AG20443 (cell line): ENCODE measurements around the gene SPG7.
"Not testable (repeated sequence)": the region's sequence is repeated elsewhere in the genome, so short reads cannot be mapped to it uniquely, and the experiment has no call there.

Experiments
- DNase-seq: peaks from one replicate; pipeline ENCODE4 v3.0.0; 2012; ENCODE audit warnings: low spot score, mixed read lengths

Gene SPG7

DNA sequence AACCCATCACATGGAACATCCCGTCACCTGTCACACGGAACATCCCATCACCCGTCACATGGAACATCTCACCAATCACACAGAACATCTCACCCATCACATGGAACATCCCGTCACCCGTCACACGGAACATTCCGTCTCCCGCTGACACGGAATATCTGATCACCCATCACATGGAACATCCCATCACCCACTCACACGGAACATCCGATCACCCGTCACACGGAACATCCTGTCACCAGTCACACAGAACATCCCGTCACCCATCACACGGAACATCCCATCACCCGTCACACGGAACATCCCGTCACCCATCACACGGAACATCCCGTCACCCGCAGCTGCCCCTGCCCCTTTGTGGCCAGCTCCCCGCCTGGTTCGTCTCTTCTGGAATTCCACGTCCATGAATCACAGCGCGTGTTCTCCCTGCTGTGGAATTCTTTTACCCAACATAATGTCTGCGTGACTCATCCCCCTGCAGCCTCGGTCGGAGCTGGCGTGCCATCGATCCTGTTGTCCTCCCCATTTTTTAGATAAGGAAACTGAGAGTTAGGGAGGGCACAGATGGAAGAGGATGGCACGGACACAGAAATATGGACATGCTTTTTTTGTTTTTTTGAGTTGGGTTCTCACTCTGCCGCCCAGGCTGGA is 73.0 kb downstream of the SPG7 start:
- DNase-seq: peak; percentile 96

DNA sequence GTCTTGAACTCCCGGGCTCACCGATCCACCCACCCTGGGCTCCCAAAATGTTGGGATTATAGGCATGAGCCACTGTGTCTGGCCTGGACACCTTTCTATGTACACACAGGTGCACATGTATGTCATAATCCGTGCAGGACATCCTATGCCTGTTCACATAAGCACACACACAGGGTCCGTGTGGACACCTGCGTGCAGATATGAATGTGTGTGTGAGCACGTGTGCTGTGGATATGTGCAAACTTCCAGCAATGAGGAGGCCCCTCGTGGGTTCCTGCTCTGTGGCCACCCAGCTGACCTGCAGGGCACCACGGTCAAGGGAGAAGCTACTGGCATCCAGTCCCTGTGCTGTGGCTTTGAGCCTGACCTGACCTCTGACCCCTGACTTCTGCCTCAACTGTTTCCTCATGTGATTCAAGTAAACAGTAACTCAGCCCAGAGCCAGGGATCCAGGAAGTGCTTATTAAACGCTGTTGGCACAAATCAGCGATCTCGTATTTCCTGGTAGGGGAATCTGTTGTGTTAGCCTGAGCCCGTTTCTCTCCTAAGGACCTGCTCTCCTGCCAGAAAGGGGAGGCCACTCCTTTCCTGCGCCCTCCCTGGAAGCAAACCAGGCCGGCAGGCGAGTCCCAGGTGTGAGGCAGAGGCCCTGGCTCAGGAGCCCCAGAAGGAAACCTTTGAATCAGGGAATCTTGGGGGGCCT is 73.8 kb downstream of the SPG7 start:
- peak; percentile 55 for DNase-seq

DNA sequence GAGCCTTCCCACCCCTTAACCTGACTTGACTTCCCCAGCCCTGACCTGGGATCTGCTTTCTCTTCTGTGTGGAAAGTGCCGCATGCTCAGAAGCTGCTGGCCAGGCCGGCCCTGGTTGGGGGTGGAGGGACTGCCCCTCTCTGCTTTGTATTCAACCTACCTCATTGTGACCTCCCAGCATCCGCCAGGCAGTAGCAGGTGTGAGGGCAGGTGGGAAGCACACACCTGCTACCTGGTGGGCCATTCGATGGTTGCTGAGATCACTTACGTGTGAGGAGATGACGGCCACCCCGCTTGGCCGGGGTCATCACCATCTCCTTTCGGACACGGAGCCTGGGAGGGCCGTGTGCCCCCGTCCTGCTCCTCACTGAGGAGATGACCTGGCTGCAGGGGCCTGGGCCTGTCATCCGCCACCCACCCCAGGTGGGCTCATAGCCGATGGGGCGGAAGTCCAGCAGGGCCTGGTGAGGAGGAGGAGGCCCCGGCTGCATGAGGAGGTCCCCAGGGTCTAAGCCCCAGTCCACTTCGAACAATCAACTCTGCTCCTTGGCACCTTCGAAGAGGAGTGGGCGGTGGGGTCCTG is 74.5 kb downstream of the SPG7 start:
- DNase-seq: no peak

DNA sequence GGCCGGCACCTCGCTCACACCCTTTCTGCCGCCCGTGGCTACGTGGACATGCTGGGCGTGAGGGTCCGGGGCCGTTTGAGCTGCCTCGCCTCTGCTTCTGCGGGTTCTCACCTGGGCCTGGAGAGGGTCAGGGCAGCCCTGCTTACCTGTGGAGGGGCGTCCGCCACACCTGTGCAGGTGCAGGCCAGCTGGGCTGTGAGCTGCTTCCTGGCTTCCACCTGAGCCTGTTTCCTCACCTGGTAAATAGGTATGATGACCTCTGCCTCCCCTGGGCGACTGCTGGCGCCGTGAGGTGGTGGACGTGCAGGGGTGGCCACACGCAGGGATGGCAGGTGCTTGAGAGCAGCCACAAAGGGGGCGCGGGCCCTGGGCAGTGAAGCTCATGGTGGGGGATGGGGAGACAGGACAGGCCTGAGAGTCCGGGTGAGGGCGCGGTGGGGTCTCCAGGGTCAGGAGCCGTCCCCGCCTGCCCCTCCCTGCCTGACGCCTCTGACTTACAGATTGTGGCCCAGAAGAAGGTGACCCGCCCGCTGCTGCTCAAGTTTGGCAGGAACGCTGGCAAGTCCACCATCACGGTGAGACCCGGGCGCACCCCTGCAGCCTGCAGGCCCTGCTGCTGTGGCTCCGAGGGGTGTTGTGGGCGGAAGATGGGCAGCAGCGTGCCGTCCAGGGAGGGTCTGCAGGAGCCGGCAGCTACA is 75.1 kb downstream of the SPG7 start:
- no peak for DNase-seq

DNA sequence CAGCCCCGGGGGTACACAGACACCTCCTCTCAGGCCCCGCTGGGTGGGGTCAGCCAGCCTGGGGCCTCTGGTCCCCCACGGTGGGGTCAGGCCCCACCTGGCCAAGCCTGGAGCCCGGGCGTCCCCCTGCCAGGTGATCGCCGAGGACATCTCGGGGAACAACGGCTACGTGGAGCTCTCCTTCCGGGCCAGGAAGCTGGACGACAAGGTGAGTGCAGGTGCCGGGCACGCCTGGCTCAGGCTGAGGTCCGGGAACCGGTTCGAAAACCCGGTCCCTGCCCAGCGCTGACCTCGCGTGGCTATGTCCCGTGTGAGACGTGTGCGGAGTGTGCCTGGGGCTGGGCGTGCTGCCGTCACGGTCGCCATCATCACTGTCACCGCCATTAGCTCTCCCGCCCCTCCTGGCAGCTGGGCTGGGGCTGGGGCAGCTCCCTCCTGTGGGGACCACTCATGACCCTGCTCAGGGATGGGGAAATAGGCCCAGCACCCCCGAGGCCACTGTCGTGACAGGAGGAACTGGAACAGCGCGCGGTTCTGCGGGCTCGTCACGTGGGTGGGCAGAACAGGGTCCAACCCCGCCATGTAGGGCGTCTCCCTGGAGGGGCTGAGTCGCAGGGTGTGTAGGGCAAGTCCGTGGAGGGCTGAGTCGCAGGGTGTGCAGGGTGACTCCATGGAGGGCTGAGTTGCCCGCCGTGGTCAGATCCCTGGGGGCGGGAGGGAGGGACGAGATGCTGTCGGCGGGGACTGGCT is 75.9 kb downstream of the SPG7 start:
- no peak for DNase-seq

DNA sequence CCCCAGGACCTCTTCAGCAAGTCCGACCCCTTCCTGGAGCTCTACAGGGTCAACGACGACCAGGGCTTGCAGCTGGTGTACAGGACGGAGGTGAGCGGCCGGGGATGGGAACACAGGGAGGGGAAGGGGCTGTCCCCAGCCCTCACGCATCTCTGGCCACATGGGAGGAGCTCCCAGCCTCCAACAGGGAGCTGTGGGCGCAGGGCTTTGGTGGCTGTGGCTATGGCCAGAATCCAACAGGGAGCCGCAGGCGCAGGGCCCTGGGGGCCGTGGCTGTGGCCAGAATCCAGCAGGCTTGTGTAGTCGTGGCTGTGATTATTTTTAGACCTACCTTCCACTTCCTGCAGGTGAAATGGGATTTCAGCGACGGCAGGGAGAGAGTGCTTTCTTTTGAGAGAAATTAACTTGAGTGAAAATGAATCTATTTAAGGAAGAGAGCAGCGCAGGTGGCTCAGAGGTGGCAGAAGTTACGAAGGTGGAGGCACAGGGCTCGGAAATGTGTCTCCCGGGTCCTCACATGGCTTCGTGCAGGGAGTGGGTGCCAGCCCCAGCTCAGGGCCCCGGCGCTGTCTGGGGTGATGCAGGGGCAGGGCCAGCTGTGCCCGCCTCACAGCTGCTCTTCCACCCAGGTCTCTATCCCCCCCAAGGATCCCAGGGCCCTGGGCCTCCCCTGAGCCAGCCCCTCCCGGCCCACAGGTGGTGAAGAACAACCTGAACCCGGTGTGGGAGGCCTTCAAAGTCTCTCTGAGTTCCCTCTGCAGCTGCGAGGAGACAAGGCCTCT is 76.8 kb downstream of the SPG7 start:
- no peak for DNase-seq

DNA sequence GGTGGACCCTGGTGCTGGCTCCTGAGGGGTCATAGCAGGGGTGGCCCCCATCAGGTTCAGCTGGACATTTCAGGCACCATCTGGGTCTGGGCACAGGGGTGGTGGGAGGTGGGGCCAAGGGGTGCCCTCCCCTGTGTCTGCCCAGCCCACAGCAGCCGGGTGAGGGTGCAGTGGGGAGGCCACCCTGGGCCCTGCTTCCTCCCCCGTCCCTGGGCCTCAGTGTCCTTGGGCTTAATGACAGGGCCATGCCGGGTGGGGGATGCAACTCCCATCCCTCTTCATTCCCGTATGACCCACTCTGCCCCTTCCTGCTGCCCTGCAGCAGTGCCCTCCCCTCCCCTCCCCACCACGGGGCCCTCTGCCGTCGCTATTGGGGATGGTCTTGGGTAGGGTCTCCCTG is 78.0 kb downstream of the SPG7 start:
- DNase-seq: no peak

DNA sequence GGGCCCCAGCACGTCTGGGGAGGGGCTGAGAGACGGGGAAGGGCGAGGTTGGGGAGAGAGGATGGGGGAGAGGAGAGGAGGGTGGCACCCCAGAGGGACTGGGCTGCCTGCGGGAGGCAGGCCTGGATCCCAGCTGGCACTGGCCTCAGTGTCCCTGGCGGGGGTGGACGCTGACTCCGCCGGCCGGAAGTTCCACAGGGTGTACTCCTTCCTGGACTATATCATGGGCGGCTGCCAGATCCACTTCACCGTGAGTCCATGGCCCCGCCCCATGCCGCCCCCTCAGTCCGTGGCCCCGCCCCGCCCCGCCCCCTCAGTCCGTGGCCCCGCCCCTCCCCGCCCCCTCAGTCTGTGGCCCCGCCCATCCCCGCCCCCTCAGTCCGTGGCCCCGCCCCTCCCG is 78.7 kb downstream of the SPG7 start:
- no peak for DNase-seq

DNA sequence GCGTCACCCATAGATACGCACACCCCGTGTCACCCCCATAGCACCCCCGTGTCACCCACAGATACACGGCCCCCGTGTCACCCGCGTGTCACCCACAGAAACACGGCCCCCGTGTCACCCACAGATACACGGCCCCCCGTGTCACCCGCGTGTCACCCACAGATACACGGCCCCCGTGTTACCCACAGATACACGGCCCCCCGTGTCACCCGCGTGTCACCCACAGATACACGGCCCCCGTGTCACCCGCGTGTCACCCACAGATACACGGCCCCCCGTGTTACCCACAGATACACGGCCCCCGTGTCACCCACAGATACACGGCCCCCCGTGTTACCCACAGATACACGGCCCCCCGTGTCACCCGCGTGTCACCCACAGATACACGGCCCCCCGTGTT is 79.5 kb downstream of the SPG7 start:
- DNase-seq: not testable (repeated sequence)

DNA sequence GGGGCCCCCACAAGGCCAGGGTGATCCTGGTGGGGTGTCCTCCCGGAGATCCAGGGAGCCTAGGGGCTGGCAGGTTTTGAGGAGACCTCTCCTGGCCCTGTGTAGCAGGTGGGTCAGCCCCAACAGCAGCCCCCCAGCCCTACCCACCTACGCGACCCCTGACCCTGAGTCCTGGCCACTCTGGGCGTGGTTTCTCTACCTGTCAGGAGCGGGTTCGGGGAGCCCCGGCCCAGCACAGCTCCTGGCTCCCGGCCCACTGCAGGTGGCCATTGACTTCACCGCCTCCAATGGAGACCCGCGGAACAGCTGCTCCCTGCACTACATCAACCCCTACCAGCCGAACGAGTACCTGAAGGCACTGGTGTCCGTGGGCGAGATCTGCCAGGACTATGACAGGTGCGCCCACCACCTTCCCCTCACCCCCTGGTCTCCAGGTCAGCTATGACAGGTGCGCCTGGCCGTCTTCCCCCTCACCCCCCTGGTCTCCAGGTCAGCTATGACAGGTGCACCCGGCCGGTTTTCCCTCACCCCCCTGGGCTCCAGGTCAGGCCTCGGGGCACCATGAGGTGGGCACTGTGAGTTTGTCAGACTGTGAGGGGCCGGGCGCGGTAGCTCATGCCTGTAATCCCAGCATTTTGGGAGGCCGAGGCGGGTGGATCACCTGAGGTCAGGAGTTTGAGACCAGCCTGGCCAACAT is 80.4 kb downstream of the SPG7 start:
- DNase-seq: no peak

DNA sequence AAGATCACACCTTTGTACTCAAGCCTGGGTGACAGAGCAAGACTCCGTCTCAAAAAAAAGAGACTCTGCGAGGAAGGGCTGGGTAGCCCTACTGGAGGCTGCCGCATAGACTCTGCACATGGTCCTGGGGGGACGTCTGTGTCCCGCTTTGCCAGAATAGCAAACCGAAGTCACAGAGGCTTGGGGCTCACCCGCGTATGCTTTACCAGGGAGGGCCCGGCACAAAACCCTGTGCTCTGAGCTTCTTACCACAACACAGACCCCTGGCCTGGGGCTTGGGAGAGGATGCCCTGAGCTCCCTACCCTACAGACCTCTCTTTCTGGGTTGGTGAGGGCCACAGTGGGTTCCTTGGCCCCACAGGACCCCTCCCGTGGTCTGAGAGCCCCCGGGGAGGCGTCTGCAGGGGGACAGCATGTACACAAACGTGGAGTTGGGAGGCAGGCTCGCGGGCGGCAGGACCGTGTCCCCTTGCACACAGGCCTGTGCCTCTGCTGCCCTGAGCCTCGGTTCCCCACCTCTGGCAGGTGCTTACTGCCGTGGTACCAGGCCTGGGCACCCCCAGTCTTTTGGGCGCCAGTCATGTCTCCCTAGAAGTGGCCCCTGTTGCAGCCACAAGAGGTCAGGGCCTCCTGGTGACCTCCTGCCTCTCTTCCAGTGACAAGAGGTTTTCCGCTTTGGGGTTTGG is 81.2 kb downstream of the SPG7 start:
- no peak for DNase-seq

DNA sequence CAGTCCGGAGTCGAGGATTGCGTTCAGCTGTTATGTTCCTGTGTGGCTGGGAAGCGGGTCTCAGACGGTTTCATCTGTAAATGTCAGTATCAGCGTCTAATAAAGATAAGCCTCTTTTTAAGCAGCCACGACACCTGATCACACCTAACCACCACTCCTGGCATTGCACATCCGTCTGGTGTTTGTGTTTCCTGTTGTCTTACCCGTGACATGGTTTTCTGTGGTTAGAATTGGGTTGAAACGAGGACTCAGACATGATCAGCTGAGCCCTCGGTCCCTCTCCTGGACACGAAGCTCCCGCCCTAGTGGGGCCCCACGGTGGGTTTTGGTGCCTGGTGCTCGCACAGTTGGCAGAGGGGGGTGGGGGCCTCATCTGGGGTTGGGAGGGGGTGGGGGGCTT is 85.6 kb downstream of the SPG7 start:
- DNase-seq: no peak

DNA sequence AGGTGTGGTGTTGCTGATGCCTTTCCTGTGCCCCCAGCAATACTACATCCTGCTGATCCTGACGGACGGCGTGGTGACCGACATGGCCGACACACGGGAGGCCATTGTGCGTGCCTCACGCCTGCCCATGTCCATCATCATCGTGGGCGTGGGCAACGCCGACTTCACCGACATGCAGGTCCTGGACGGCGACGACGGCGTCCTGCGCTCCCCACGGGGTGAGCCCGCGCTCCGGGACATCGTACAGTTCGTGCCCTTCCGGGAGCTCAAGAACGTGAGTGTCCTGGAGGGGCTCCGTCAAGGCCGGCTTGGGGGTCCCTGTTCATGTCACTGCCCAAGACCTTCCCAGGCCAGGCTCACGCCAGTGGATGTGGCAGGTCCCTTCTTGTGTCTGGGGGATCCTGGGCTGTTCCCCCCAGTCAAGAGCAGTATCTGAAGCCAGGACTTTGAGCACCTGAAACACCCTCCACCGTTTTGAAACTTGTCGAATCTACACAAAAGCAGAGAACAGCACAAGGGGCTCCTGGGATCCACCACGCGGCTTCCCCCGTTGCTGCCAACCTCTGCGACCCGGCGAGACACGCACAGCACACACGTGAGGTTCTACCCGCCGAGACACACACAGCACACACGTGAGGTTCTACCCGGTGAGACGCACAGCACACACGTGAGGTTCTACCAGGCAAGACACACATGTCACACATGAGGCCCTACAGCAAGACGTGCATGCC is 87.3 kb downstream of the SPG7 start:
- no peak for DNase-seq

DNA sequence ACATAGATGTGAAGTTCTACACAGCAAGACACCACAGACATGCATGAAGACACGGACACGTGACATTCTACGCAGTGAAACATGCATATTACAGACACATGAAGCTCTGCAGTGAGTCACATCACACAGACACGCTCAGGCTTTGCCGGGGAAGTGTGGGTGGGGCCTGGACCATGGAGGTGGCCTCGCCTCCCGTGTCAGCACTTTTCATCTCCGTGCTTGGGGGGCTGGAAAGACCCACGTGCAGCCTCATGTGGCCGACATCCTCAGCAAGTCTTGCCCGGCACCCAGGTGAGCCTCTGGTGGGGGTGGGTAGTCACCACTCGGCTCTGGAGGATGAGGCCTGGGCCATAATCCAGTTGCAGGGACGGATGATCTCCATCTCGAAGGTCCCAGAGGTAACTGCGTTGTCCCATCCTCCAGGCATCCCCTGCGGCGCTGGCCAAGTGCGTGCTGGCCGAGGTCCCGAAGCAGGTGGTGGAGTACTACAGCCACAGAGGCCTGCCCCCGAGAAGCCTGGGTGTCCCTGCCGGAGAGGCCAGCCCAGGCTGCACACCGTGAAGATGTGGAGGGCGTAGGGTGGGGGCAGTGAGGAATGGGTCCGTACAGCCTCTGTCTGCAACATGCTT is 88.0 kb downstream of the SPG7 start:
- no peak for DNase-seq

DNA sequence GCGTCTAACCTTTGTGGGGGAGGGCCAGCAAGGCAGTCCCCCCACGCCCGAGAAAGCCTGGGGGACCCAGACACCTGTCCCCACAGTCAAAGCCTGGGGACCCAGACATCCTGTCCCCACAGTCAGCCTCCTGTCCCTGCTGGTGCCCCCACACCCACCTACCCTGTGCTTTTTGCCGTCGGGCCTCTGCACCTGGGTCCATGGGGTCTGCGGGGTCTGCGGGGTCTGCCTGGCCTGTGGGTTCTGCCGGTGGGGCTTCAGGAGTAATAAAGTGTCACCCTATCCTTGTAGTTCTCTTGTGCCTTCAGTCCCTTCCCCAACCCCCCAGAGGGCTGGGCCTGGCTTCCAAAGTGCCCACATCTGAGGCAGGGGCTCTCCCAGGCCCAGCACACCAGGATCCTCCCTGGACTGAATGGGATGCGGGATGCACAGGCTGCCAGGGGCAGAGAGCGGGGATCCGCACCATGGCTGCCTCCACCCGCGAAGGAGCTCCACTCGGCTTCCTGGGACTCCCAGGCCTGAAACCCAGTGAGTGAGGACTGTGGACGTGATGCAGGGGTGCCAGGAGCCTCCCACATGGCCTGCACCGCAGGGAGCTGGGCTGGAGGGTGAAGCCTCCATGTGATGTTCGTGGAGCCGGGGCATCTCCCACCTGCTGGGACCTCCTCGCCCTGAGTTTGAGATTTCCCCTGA is 88.9 kb downstream of the SPG7 start:
- no peak for DNase-seq

DNA sequence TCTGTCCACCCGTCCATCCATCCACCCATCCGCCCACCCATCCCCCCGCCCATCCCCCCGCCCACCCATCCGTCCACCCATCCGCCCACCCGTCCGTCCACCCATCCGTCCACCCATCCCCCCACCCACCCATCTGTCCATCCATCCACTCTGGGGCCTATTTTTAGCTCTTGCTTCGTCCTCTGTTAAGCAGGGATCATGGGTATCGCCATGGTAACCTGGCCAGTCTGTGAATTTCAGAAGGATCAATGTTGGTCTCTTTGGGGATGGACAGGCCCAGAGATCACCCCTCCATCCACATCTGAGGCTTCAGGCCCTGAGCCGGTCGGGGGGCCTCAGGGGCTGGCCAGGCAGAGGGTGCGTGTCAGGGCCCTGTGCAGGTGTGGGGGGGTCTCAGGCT is 90.0 kb downstream of the SPG7 start:
- DNase-seq: peak; percentile 53

DNA sequence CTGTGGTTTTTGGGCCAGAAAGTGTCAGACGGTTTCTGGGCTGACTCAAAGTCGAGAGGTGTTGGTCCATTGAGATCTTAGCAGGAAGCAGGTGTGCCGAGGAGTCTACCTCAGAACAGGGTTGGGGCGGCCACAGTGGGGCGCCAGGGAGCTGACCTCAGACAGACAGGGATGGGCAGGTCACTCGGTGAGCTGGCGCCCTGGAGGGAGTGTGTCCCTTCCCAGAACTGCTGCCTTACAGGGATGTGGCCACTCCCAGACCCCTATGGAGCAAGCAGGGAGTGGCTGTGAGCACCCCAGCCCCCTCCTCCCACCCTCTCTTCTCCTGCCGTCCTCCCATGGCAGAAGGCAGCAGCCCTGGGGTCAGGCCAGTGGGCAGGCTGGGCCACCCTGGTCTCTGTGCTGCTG is 91.3 kb downstream of the SPG7 start:
- DNase-seq: no peak

DNA sequence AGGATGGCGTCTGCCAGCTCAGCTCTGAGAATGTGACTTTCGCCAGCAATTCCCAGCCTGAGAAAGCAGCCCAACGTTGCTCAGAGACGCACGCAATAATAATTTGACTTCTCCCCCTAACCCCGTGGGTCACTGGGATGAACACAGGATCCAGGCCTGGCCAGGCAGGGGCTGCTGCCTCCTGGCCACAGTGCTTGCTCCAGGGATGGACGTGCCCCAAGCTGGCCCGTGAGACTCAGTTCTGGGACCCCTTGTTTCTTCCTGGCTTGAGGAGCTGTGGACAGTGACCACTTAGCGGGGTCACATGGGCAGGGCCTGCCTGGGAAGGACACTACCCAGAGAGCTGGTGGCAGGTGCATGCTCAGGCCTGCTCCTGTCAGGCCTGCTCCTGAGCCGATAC is 91.7 kb downstream of the SPG7 start:
- DNase-seq: no peak

DNA sequence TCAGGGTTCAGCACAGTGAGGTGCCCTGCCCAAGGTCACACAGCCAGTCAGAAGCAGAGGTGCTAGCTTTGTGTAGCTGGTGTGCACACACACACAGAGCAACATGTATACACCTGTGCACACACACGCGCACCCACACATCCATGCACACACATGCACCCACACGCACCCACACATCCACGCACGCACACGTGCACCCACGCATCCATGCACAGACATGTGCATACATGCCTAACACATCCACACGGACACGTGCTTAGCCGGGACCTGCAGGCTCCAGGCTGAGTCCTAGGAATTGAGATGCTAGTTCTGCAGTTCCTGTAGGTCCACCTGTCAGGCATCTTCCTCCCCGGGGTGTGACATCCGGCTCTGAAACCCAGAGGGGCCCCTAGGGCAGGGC is 92.2 kb downstream of the SPG7 start:
- no peak for DNase-seq
